GM12873 (cell line): ENCODE results near the gene TCF25.

Experiments used
- CTCF ChIP-seq: IDR thresholded peaks from 2 replicates; pipeline ENCODE4 v1.5.1; 2012; ENCODE audit warnings: low read depth, mild to moderate bottlenecking, moderate library complexity, low read length, control low read depth; ENCODE audit not compliant: insufficient read depth; ENCODE audit errors: missing control alignments

The TCF25 gene

DNA sequence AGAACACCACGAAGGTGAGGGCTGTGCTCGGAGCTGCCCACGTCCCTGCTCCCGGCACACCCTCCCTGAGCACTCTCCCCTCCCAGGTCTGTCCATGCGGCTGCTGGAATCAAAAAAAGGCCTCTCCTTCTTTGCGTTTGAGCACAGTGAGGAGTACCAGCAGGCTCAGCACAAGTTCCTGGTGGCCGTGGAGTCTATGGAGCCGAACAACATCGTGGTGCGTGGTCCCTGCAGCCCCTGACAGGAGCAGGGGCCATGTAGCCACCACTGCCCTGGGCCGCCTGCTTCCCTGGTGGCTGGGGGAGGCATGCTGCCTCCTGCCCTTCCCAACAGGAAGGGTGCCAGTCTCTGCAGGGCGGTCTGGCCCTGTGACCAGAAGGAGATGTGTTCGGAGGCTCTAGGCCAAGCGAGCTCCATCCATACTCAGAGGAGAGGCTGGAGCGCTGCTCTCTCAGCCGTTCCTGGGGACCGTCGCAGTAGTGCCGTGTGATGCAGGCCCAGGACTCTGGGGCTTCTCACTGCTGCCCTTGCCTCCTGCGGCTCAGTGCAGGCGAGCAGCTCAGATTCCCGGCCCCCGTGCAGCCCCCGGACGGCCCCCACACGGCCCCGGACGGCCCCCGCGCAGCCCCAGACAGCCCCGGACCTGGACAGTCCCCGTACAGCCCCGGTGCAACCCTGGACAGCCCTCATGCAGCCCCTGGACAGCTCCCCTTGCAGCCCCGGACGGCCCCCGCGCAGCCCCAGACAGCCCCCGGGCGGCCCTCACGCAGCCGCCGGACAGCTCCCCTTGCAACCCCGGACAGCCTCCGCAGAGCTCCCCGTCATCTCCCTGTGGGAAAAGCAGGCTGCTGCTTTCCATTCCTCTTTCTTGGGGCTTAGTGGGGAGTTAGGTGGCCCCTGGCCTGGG lies 20.5 kb downstream of the TCF25 start:
- TF ChIP-seq CTCF, result no peak

GRCh38 chr16:89895482-89896250 lies 22.3 kb downstream of the TCF25 start:
- TF ChIP-seq CTCF, result no peak

GRCh38 chr16:89897204-89897603 lies 23.8 kb downstream of the TCF25 start:
- no peak for TF ChIP-seq CTCF

DNA sequence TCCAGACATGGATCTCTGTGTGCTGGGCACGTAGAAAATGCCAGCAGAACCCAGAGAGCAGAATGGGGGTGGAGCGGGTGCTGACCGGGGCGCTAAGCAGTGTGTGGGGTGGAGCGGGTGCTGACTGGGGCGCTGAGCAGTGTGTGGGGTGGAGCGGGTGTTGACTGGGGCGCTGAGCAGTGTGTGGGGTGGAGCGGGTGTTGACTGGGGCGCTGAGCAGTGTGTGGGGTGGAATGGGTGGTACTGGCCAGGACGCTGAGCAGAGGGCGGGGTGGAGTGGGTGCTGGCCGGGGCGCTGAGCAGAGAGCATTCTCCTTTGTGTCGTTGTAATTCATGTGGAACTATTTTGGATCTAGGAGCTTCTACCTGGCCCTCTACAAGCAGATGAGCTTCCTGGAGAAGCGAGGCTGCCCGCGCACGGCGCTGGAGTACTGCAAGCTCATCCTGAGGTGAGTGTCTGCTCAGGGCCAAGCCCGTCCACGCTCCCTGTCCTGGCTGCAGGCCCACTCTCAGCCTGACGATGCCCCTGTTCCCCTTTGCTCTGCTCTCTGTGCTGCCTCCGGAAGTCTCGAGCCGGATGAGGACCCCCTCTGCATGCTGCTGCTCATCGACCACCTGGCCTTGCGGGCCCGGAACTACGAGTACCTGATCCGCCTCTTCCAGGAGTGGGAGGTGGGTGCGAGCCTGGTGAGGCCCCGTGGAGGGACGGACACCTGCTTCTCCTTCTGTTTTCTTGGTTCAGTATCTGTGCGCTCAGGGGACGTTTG lies 25.0 kb downstream of the TCF25 start:
- no peak for TF ChIP-seq CTCF

GRCh38 chr16:89899879-89900481 lies 26.6 kb downstream of the TCF25 start:
- TF ChIP-seq CTCF, result no peak

- no peak for TF ChIP-seq CTCF
Observed at GRCh38 chr16:89900885-89901284, 27.5 kb downstream of the TCF25 start.

GRCh38 chr16:89902980-89903379 lies 29.6 kb downstream of the TCF25 start:
- TF ChIP-seq CTCF, result no peak
